HG02678 (cell line): ENCODE measurements around the gene ADIPOR2.
"Not testable (repeated sequence)": the region's sequence is repeated elsewhere in the genome, so short reads cannot be mapped to it uniquely, and the experiment has no call there.

ENCODE experiments used
- ATAC-seq: cut with Tn5 transposase; IDR thresholded peaks from one replicate; pipeline ENCODE4 v1.9.1; 2021; ENCODE audit warnings: mild to moderate bottlenecking, moderate library complexity; ENCODE audit not compliant: unreplicated experiment

Gene ADIPOR2

DNA sequence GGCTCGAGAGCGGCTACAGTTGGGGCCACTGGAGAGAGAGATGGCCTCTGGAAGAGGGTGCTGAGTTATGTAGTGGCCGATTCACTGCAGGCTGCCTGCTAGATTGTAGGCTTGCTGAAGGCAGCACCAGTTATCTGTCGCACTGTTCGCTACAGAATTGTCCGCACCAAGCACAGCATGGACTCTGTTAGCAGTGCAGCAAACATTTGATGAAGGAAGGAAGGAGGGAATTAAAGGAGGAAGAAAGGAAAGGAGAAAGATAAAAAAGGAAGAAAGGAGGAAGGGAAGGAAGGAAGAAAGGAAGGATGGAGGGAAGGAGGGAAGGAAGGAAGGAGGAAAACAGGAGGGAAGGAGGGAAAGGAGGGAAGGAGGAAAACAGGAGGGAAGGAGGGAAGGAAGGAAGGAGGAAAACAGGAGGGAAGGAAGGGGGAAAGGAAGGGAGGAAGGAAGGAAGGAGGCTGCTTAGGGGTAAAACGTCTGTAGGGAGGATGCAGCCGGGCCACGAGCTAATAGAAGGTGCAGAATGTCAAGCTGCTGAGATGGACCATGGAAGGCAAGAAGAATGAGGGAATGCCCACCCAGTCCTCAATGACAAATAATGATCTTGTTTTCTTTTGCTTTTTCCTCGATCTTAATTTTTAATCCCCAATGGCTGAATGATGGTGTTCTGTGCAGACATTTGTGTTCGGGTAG, 27.3 kb upstream of the ADIPOR2 start:
- ATAC-seq: no peak

- ATAC-seq: no peak
Observed at GRCh38 chr12:1665366-1665765, 25.5 kb upstream of the ADIPOR2 start.

- no peak for ATAC-seq
Observed at GRCh38 chr12:1666215-1666614, 24.7 kb upstream of the ADIPOR2 start.

DNA sequence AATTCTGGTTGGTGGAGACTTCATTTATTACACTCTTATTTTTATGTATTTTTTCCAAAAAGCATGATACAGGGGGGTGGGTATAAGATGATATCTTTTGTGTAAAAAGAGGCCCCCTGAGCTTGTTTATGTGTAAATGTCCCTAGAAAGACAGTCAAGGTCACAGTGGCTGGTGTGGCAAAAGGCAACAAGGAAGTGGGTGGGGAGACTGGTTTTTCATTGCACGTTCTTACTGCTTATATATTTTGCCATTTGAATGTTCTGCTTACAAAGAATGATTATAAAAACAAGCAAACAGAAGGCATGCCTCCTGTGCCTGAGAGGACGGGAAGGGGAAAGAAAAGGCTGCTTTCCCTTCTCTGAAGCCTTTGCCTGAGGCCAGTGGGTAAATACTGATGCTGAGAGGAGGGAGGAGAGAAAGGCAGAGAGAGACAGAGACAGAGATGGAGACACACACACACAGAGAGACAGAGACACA, 24.1 kb upstream of the ADIPOR2 start:
- ATAC-seq: no peak

- ATAC-seq: no peak
Observed at GRCh38 chr12:1668833-1669543, 21.9 kb upstream of the ADIPOR2 start.

DNA sequence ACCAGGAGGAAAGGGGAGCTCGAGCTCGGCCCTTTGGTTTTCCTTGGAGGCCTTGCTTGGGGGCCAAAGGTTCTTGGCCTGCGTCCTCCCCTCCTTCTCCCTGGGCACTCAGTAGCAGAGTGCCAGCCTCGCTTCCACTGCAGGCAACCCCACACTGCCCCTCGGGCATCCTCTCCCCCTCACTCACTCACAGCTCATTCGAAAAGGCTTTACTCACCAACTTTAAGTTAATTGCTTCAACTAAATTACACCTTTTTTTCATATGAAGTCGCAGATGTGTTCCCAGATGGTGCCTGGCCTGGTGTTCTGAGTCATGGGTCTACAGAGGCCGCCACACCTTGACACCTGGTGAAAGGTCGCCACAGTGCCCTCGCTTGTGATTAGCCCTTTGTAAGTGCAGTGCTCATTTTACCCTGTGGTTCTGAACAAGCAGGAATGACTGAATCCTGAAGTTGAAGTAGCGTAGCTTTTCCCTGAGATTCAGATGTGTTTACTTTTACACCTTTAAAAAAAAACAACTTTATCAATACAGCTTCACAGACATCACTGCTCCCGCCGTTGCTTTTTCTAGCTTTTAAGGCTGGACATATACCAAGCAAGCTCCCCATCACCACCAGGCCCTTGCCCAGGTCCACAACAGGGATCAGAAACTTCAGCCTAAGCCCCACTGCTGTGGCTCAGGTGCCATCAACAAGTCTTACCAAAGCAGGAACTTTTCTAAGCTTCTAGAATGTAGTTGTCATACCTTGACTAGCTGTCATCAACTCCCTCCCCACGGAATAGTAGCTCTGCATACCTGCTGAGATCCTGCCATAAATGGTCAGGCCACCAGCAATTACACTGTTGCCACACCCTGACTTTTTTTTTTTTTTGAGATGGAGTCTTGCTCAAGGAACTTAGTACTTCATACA, 20.3 kb upstream of the ADIPOR2 start:
- ATAC-seq: no peak

- no peak for ATAC-seq
Observed at GRCh38 chr12:1676043-1676442, 14.8 kb upstream of the ADIPOR2 start.

DNA sequence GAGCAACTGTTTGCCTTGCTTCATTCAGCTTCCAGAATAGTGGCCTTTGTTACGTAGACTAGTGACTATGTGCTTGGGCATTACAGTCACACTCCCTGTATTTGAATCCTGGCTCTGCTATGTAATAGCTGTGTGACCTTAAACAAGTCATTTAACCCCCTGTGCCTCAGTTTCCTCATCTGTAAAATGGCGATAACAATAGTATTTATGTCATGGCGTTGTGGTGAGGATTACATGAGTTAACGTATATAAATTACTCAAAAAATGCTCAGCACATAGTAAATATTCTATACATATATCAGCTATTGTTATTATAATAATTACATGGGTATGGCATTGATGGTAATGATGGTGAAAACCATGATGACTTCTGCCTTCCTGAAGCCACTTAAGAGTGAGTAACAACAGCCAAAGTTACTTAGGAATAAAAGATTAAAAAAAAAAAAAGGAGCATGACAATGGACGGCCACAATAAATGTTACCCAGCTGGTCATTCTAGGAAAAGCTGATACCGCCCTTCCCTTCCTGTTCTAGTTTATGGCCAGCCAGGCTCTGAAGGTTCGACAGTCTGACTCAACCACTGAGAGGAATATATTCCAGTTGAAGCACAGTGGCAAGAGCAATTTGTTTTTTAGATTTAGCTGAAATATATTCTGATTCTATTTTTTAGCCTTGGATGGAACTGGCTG, 9.9 kb upstream of the ADIPOR2 start:
- ATAC-seq: no peak

DNA sequence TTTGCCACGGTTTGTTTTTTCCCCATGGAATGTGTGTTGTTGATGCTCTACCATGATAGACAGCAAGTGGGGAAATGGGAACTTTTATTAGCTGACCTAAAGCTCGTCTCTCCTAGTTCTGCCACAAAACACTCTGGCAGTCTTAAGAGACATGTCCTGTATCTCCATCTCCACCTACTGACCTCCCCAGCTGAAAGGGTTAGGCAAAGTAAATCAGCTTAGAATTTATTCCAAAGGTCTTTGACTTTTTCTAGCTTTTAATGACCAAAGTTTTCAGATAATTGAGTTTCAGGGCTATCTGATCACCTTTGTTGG, 9.4 kb upstream of the ADIPOR2 start:
- ATAC-seq: no peak

DNA sequence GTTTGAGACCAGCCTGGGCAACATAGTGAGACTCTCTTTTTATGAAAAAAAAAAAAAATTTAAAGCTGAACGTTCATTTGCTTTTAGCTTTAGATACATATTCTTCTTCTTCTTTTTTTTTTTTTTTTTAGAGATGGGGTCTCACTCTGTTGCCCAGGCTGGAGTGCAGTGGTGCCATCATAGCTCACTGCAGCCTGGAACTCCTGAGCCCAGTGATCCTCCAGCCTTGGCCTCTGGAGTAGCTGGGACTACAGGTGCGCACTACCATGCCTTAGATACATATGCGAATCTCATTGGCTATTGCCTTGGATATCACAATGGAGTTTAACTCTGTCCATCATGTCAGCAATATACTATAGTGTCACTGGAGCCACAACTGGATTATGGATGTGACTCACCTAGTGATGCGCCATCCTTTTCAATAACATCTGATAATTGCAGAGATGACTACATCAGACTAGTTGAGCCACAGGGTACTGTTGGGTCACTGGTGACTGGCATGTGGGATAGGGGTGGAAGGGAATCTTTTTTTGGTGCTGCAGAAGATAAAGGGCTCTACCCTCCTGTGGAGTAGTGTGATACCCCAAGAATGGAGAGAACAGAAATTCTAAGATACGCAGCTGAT, 2.7 kb upstream of the ADIPOR2 start:
- no peak for ATAC-seq

DNA sequence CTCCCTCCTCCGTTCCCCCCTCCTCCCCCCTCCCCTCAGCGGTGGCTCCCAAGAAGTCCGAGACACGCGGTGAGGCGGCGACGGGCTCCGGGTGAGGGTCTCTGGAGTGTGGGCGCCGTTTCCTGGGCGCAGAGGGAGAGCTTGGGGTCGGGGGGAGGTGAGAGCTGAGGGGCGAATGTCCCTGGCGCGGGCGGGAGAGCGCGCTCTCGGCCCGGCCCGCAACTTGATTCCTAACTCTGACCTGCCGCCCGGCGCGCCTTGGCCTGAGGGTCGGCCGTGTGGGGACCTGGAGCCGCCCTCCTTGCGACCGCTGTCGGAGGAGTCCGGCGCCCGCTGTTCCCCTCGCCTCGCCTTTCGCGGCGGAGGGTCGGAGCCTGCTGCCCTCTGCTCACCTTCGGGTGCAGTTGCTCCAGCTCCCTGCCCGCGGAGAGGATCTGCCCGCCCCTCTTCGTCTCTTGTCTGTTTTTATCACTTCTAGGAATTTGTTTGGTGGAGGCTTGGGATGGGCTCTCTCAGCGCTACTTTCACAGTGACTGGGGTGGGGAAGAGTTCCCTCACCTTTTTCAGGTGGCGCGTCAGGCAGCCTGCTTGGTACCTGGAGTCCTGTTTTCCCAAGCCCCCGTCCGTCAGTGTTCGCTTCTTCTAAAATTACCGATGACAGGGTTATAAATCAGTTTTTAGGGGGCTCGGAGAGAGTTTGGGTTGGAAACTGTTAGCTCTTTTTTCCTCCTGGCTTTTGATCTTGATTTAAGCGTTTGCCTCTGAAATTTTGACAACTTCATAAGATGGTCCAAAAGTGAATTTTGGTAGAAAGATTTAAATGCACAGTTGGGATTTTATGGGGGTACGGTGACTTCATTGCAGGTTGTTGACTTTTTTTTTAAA, 495 bp downstream of the ADIPOR2 start:
- ATAC-seq: peak; percentile 34

DNA sequence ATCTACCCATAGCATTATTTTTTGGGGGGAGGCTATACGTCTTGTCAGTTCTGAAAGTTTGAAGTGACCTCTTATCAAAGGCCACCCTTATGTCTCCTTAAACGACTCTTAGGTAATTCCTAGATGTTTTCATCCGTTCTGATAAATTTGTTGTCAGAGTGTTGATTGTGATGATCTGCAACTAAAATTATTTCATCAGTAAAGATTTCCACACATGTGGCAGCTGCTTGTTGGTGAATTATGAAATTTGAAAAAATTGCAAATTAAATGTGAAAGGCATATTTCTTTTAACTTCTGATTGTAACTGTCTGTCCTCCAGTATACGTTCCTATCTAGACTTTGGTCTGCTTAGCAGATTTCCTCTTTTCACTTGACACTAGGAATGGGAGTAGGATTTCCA, 1.4 kb downstream of the ADIPOR2 start:
- no peak for ATAC-seq

DNA sequence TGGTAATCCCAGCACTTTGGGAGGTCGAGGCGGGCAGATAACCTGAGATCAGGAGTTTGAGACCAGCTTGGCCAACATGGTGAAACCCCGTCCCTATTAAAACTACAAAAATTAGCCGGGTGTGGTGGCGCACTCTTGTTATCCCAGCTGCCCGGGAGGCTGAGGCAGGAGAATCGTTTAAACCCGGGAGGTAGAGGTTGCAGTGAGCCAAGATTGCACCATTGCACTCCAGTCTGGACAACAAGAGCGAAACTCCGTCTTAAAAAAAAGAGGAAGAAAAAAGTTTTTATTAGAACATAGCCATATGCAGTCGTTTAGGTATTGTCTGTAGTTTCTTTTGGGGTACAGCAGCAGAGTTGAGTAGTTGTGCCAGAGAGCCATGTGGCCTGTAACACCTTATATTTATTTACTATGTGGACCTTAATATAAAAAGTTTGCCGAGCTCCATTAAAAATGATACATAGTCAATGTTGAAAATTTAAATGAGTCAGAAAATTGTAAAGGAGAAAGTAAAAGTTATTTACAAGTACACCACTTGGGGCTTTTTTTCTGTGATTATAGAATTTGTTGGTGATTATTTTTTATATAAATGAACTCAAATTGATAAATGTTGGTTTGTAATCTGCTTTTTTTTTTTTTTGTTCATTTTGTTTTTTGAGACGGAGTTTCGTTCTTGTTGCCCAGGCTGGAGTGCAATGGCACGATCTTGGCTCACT, 2.2 kb downstream of the ADIPOR2 start:
- no peak for ATAC-seq

- not testable (repeated sequence) for ATAC-seq
Observed at GRCh38 chr12:1695097-1695496, 4.2 kb downstream of the ADIPOR2 start.

DNA sequence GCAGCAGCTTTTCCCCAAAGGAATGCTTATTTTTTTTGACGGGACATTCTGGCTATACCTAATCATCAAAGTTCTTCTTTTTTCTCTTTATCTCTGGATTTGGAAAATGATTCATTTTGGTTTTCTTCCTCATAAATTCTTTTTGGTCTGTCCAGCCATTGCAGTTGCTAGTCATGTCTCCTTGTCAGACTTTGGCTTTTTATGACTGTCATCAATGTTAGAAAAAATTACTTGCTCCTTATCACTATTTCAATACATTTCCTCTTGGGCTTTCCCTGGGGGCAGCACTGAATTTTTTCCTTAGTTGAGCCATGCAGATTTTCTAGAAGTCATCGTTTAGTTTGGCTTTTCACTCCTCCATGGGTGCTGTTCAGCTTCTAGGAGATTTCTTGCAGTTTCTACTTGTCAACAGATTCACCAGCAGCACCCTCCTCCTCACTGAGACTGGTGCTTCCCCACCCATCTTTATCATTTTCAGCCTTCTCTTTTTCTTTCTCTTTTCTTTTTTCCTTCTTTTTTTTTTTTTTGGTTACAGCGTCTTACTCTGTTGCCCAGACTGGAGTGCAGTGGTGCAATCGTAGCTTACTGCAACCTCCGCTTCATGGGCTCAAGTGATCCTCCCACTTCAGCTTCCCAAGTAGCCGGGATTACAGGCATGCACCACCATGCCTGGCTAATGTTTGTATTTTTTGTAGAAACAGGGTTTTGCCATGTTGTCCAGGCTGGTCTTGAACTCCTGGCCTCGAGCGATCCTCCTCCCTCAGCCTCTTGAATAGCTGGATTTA, 5.2 kb downstream of the ADIPOR2 start:
- no peak for ATAC-seq

GRCh38 chr12:1696800-1697199, 5.9 kb downstream of the ADIPOR2 start:
- no peak for ATAC-seq

DNA sequence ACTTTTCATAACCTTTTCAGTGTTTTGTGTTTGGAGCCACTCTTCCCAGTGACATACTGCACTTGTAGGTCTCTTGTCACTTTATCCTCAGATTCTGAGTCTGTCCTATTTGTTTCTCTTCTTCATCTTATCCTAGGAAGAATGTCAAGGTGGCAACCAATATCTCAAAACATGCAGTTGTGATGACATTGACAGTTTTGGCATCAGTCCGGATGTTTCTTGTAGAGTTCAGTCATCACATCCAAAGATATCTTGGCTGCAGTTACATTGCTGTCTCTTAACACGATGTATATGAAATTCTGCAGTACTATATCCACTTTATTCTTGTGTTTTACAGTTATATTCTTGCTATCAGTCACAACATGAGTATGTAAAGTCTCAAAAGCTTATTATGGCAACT, 6.4 kb downstream of the ADIPOR2 start:
- no peak for ATAC-seq

DNA sequence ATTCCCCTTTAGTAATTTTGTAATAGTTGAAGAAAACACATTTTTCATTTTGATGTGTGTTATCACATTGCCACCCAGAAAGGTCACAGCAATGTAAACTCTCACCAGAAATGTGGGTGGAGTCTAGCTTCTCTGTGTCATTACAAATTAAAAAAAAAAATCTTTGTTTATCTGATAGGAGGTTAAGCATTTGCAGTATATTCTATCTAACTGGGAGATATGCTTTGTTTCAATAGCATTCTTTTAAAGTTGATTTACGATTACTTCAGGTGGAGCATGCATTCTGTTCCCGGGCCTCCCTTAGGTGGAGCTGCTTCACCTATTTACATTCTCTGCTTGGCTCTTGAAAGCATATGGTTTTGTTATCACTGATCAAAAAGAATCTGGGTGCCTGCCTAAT, 7.8 kb downstream of the ADIPOR2 start:
- no peak for ATAC-seq
